Measurements from ENCODE around the gene WDR7. TPM values are rescaled to one million over a fixed set of nuclear protein-coding genes. Genes with fewer than 3 reads are reported as not detected.
A peak's percentile ranks its signal among the peaks of the same experiment; 100 is the strongest.

WDR7 gene
- total and polyA plus RNA-seq, 12 donors: 3.6 to 64.6 (median 24.2) TPM

GRCh38 chr18:56747032-56747658 lies 96.0 kb downstream of the WDR7 start:
- intact Hi-C loops (cut with DNase I): loop anchor here in 1 of 2 donors (10.0 kb wide), 1 partner anchor 818 kb away; no protein-coding TSS in a partner anchor
- H3K4me1 ChIP-seq (replicated peaks in 1 of 2): no peaks in the 10 kb centered on the region
- no peaks in the 10 kb centered on the region for H3K36me3 ChIP-seq (replicated peaks in 1 of 2)
- no peak overlapping the region for H3K4me3 ChIP-seq
- H3K9me3 ChIP-seq (replicated peaks in 1 of 3): no peaks in the 10 kb centered on the region
- WGBS, 4 donors: 88 to 97% (median 93%) methylated on average over 1 of the region's 1 CpG
- H3K27ac ChIP-seq: no peak overlapping the region
- TF ChIP-seq CTCF (IDR thresholded peaks at IDR 0.05) (no peak), POLR2A (IDR thresholded peaks at IDR 0.05) (no peak)
- no peak for DNase-seq
- no peaks in the 10 kb centered on the region for H3K27me3 ChIP-seq

- Histone ChIP-seq H3K27ac (no peak overlapping the region), H3K36me3 (replicated peaks in 1 of 2) (no peaks in the 10 kb centered on the region), H3K27me3 (no peaks in the 10 kb centered on the region), H3K9me3 (replicated peaks in 1 of 3) (no peaks in the 10 kb centered on the region), H3K4me3 (no peak overlapping the region), H3K4me1 (replicated peaks in 1 of 2) (no peaks in the 10 kb centered on the region)
- TF ChIP-seq POLR2A (IDR thresholded peaks at IDR 0.05) (no peak), CTCF (IDR thresholded peaks at IDR 0.05) (no peak)
- no peak for DNase-seq
- intact Hi-C loops (cut with DNase I): loop anchor here in 1 of 2 donors (10.0 kb wide), 1 partner anchor 817 kb away; no protein-coding TSS in a partner anchor
Measured at GRCh38 chr18:56747857-56748256, 96.7 kb downstream of the WDR7 start.

GRCh38 chr18:56748698-56749268 lies 97.6 kb downstream of the WDR7 start:
- no peak for TF ChIP-seq POLR2A (IDR thresholded peaks at IDR 0.05)
- TF ChIP-seq CTCF (IDR thresholded peaks at IDR 0.05): peak; percentile 31 to 72 (median 58)
- no peaks in the 10 kb centered on the region for H3K36me3 ChIP-seq (replicated peaks in 1 of 2)
- 47 to 96% (median 71%) methylated on average over 2 of the region's 2 CpGs for WGBS, 4 donors
- no peaks in the 10 kb centered on the region for H3K4me1 ChIP-seq (replicated peaks in 1 of 2)
- peak in 2 of 7 donors; percentile 4 to 11 for DNase-seq
- H3K27ac ChIP-seq: no peak overlapping the region
- H3K4me3 ChIP-seq: no peak overlapping the region
- H3K9me3 ChIP-seq (replicated peaks in 1 of 3): no peaks in the 10 kb centered on the region
- H3K27me3 ChIP-seq: no peaks in the 10 kb centered on the region
- intact Hi-C loops (cut with DNase I): loop anchor here in 1 of 2 donors (10.0 kb wide), 1 partner anchor 816 kb away; no protein-coding TSS in a partner anchor

GRCh38 chr18:56756966-56757365 lies 105.8 kb downstream of the WDR7 start:
- peak in 6 of 7 donors; percentile 11 to 60 (median 28) for DNase-seq
- Histone ChIP-seq H3K4me3 (no peak overlapping the region), H3K36me3 (replicated peaks in 1 of 2) (no peaks in the 10 kb centered on the region), H3K9me3 (replicated peaks in 1 of 3) (no peaks in the 10 kb centered on the region), H3K27ac (no peak overlapping the region), H3K4me1 (replicated peaks in 1 of 2) (no peaks in the 10 kb centered on the region), H3K27me3 (no peaks in the 10 kb centered on the region)
- 67 to 70% (median 69%) methylated on average over 9 of the region's 9 CpGs for whole genome bisulfite sequencing, 4 donors
- TF ChIP-seq POLR2A (IDR thresholded peaks at IDR 0.05): no peak
- intact Hi-C loops (cut with DNase I): no loop called here
